OCI-LY7 (cell line): ENCODE data around the gene ACSL4. TPM values are rescaled to one million over a fixed set of nuclear protein-coding genes. Genes with fewer than 3 reads are reported as not detected.
"Not testable (repeated sequence)": the region's sequence is repeated elsewhere in the genome, so short reads cannot be mapped to it uniquely, and the experiment has no call there.

Experiments
- BruUV-seq: library from RNA; stranded (reverse); fragments of 400-500 nt; replicated peaks from 2 replicates; lab custom pipeline; 2021; lab: Mats Ljungman, UMichigan
- CTCF ChIA-PET: fragments of 300-600 bp; sonication (Branson Sonifier 250); formaldehyde crosslinking; loops from one replicate; lab custom pipeline; 2022; ENCODE audit warnings: antibody characterized with exemption; ENCODE audit not compliant: unreplicated experiment; lab: Charles Lee
- POLR2A ChIA-PET: fragments of 300-600 bp; sonication (Branson Sonifier 250); formaldehyde crosslinking; loops from one replicate; lab custom pipeline; 2022; ENCODE audit warnings: antibody characterized with exemption; lab: Charles Lee
- DNase-seq: peaks from one replicate; pipeline ENCODE4 v3.0.0-alpha.2; 2015; ENCODE audit warnings: low spot score
- H2AFZ ChIP-seq: fragments of 200-600 bp; sonication (generic), shearing (Covaris generic); 2 replicates; pipeline ENCODE4 v1.6.1; 2014; ENCODE audit warnings: mild to moderate bottlenecking, antibody characterized with exemption, low read length, moderate library complexity
- H3K27ac ChIP-seq: fragments of 200-600 bp; sonication (generic); 2 replicates; pipeline ENCODE4 v1.5.1; 2014; ENCODE audit warnings: mixed run types, low read depth, mild to moderate bottlenecking, moderate library complexity, low read length, inconsistent platforms; ENCODE audit not compliant: poor library complexity, severe bottlenecking
- H3K36me3 ChIP-seq: fragments of 200-600 bp; sonication (generic); 2 replicates; pipeline ENCODE4 v1.6.1; 2014; ENCODE audit warnings: mild to moderate bottlenecking, antibody characterized with exemption, low read length, moderate library complexity, mixed read lengths; ENCODE audit not compliant: insufficient read depth
- H3K4me1 ChIP-seq: fragments of 200-600 bp; sonication (generic); 2 replicates; pipeline ENCODE4 v1.5.1; 2014; ENCODE audit warnings: mild to moderate bottlenecking, low read length; ENCODE audit not compliant: insufficient read depth, poor library complexity, severe bottlenecking
- H3K4me2 ChIP-seq: fragments of 200-600 bp; sonication (generic); 2 replicates; pipeline ENCODE4 v1.6.1; 2014; ENCODE audit warnings: mild to moderate bottlenecking, low read length
- H3K4me3 ChIP-seq: fragments of 200-600 bp; sonication (generic); 2 replicates; pipeline ENCODE4 v1.5.1; 2014; ENCODE audit warnings: mild to moderate bottlenecking, low read depth, low read length; ENCODE audit not compliant: poor library complexity, severe bottlenecking
- H3K79me2 ChIP-seq: fragments of 200-600 bp; sonication (generic); 2 replicates; pipeline ENCODE4 v1.6.1; 2016; ENCODE audit warnings: low read depth, mild to moderate bottlenecking, low read length, moderate library complexity, mixed read lengths; ENCODE audit not compliant: insufficient read depth
- H3K9me2 ChIP-seq: fragments of 200-600 bp; sonication (generic); 2 replicates; pipeline ENCODE4 v1.6.1; 2016; ENCODE audit warnings: mild to moderate bottlenecking, low read length, mixed read lengths; ENCODE audit not compliant: insufficient read depth
- H3K9me3 ChIP-seq: fragments of 200-600 bp; sonication (generic); 2 replicates; pipeline ENCODE4 v1.6.1; 2014; ENCODE audit warnings: mild to moderate bottlenecking, mixed run types, low read length, mixed read lengths
- H4K20me1 ChIP-seq: fragments of 200-600 bp; sonication (generic); 2 replicates; pipeline ENCODE4 v1.6.1; 2014; ENCODE audit warnings: mild to moderate bottlenecking, antibody characterized with exemption, low read length, moderate library complexity, mixed read lengths; ENCODE audit not compliant: insufficient read depth
- EZH2phosphoT487 ChIP-seq: fragments of 200-600 bp; sonication (generic); IDR thresholded peaks from 2 replicates; pipeline ENCODE4 v1.6.1; 2018; ENCODE audit warnings: low read depth, borderline replicate concordance, mild to moderate bottlenecking, mixed run types, antibody characterized with exemption, low read length, moderate library complexity, mixed read lengths
- intact Hi-C: fragments of 100-400 bp; cut with micrococcal nuclease; formaldehyde crosslinking; loops from one replicate; pipeline ENCODE4 v1.10.0; 2022; ENCODE audit not compliant: unreplicated experiment
- total RNA-seq, 2 experiments: library from RNA; depleted of rRNA in 1 of 2; stranded (reverse); fragments of >200 nt in 1 of 2; shearing (Covaris generic) in 1 of 2; gene quantifications; 2 replicates each; pipeline ENCODE4 v1.2.3, GENCODE V29; 2014 to 2022
- TF ChIP-seq, protein P1 (sequence below): fragments of 200-600 bp; sonication (generic); conservative IDR thresholded peaks from 2 replicates; pipeline ENCODE4 v1.5.1; 2014; ENCODE audit warnings: mild to moderate bottlenecking, antibody characterized with exemption, low read length, moderate library complexity, mixed read lengths

ACSL4 gene
- total RNA-seq, 2 experiments from 2014 or later: 18.4 to 35.4 TPM

DNA sequence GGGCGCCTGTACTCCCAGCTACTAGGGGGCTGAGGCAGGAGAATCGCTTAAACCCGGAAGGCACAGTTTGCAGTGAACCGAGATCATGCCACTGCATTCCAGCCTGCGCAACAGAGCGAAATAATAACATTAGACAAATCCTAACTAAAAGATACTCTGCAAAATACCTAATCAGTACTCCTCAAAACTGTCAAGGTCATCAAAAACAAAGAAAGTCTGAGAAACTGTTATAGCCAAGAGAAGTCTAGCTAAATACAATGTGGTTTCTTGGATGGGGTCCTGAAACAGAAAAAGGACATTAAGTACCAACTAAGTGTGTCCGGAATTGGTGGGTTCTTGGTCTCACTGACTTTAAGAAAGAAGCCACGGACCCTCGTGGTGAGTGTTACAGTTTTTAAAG is 14.6 kb upstream of the ACSL4 start:
- ChIA-PET CTCF (no interaction called here), POLR2A (no interaction called here)
- Histone ChIP-seq H3K4me3 (no peak overlapping the region), H3K36me3 (no peaks in the 10 kb centered on the region), H3K4me1 (no peaks in the 10 kb centered on the region), H3K27ac (no peak overlapping the region), H3K4me2 (no peak overlapping the region), H4K20me1 (no peaks in the 10 kb centered on the region), H3K79me2 (no peaks in the 10 kb centered on the region), H3K9me2 (no peaks in the 10 kb centered on the region), H3K9me3 (no peaks in the 10 kb centered on the region), H2AFZ (no peak overlapping the region)
- no peak for DNase-seq
- no TSS peak for BruUV-seq
- intact Hi-C loops: no loop called here
- TF ChIP-seq, protein P1, sequence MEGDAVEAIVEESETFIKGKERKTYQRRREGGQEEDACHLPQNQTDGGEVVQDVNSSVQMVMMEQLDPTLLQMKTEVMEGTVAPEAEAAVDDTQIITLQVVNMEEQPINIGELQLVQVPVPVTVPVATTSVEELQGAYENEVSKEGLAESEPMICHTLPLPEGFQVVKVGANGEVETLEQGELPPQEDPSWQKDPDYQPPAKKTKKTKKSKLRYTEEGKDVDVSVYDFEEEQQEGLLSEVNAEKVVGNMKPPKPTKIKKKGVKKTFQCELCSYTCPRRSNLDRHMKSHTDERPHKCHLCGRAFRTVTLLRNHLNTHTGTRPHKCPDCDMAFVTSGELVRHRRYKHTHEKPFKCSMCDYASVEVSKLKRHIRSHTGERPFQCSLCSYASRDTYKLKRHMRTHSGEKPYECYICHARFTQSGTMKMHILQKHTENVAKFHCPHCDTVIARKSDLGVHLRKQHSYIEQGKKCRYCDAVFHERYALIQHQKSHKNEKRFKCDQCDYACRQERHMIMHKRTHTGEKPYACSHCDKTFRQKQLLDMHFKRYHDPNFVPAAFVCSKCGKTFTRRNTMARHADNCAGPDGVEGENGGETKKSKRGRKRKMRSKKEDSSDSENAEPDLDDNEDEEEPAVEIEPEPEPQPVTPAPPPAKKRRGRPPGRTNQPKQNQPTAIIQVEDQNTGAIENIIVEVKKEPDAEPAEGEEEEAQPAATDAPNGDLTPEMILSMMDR: no peak
- TF ChIP-seq EZH2phosphoT487: no peak

DNA sequence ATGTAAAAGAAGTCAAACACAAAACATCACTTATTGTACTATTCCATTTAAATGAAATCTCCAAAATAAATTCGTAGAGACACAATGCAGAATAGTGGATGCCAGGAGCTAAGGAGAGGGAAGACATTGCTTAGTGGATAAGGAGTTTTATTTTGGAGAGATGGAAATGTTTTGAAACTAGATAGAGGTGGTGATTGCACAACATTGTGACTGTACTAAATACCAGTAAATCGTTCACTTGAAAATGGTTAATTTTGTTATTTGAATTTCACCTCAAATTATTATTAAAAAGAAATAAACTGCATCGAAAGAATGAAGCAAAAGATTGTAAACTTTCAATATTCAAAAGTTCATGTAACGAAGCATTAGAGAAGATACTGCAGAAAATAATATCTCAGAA is 9.7 kb upstream of the ACSL4 start:
- Histone ChIP-seq H3K9me2 (no peaks in the 10 kb centered on the region), H4K20me1 (no peaks in the 10 kb centered on the region), H3K4me3 (no peak overlapping the region), H3K4me2 (no peak overlapping the region), H2AFZ (no peak overlapping the region), H3K27ac (no peak overlapping the region), H3K4me1 (no peaks in the 10 kb centered on the region), H3K79me2 (no peaks in the 10 kb centered on the region), H3K9me3 (no peaks in the 10 kb centered on the region), H3K36me3 (no peaks in the 10 kb centered on the region)
- POLR2A ChIA-PET: no interaction called here
- no peak for DNase-seq
- TF ChIP-seq, protein P1: no peak
- no peak for TF ChIP-seq EZH2phosphoT487
- CTCF ChIA-PET: no interaction called here
- no TSS peak for BruUV-seq
- intact Hi-C loops: no loop called here

DNA sequence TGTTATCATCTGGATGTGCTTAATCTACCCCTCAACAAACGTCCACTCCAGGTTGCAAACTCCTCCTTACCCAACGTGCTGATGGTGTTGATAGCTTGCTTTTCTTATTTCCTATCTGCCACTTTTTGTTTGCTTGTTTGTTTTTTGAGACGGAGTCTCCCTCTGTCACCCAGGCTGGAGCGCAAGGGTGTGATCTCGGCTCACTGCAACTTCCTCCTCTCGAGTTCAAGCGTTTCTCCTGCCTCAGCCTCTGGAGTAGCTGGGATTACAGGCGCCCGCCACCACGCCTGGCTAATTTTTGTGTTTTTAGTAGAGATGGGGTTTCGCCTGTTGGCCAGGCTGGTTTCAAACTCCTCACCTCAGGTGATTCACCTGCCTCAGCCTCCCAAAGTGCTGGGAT is 7.8 kb upstream of the ACSL4 start:
- H3K4me1 ChIP-seq, BruUV-seq, H3K9me3 ChIP-seq, H2AFZ ChIP-seq, H3K4me2 ChIP-seq, H3K79me2 ChIP-seq, H4K20me1 ChIP-seq, H3K9me2 ChIP-seq, DNase-seq, H3K4me3 ChIP-seq, intact Hi-C loops, H3K27ac ChIP-seq, H3K36me3 ChIP-seq: not testable (repeated sequence)
- POLR2A ChIA-PET: interaction anchor here (0.5 kb wide), 1 partner anchor 28 kb away, joined by 4 read pairs; no protein-coding TSS in a partner anchor
- CTCF ChIA-PET: interaction anchor here (0.6 kb wide), 1 partner anchor 28 kb away, joined by 7 read pairs; no protein-coding TSS in a partner anchor
